Astrocyte of the cerebellum (primary cell): ENCODE measurements around the gene ELOF1.
"Not testable (repeated sequence)": the region's sequence is repeated elsewhere in the genome, so short reads cannot be mapped to it uniquely, and the experiment has no call there.

Experiments used
- DNase-seq: peaks from one replicate; pipeline ENCODE4 v3.0.0-alpha.2; 2011; ENCODE audit warnings: low read depth
- H3K4me3 ChIP-seq: 2 replicates; pipeline ENCODE4 v1.5.1; 2011; ENCODE audit warnings: mild to moderate bottlenecking, low read depth, low read length, moderate library complexity
- CTCF ChIP-seq: IDR thresholded peaks from 2 replicates; pipeline ENCODE4 v1.5.1; 2012; ENCODE audit warnings: low read length, low read depth, moderate library complexity, mild to moderate bottlenecking; ENCODE audit errors: missing control alignments
- in situ Hi-C: cut with HindIII; loops from 2 replicates; pipeline ENCODE4 v1.10.0; 2017; ENCODE audit warnings: low sequenced_read_pairs

The ELOF1 gene

GRCh38 chr19:11570039-11570462 is 11.0 kb upstream of the ELOF1 start:
- no peak for DNase-seq
- H3K4me3 ChIP-seq, result no peak overlapping the region
- in situ Hi-C loops, result no loop called here
- no peak for TF ChIP-seq CTCF

GRCh38 chr19:11566164-11566563 is 7.1 kb upstream of the ELOF1 start:
- no peak overlapping the region for H3K4me3 ChIP-seq
- in situ Hi-C loops, result no loop called here
- no peak for TF ChIP-seq CTCF
- DNase-seq, result no peak

GRCh38 chr19:11565649-11565980 is 6.6 kb upstream of the ELOF1 start:
- in situ Hi-C loops, DNase-seq, H3K4me3 ChIP-seq: not testable (repeated sequence)

- H3K4me3 ChIP-seq, DNase-seq, in situ Hi-C loops: not testable (repeated sequence)
Measured at GRCh38 chr19:11564082-11564807, 5.2 kb upstream of the ELOF1 start.

- TF ChIP-seq CTCF, result no peak
- no peak overlapping the region for H3K4me3 ChIP-seq
- DNase-seq, result no peak
- in situ Hi-C loops, result no loop called here
Measured at GRCh38 chr19:11563532-11563931, 4.5 kb upstream of the ELOF1 start.

- peak; percentile 60 for TF ChIP-seq CTCF
- no peak overlapping the region for H3K4me3 ChIP-seq
- peak; percentile 35 for DNase-seq
- in situ Hi-C loops, result no loop called here
Measured at GRCh38 chr19:11560404-11561051, 1.5 kb upstream of the ELOF1 start.

GRCh38 chr19:11556634-11557420 is 2.2 kb downstream of the ELOF1 start:
- in situ Hi-C loops, result no loop called here
- TF ChIP-seq CTCF, result no peak
- no peak for DNase-seq
- no peak overlapping the region for H3K4me3 ChIP-seq
